Ovary (tissue), 9 donors: ENCODE measurements around the gene ARID5B. TPM values are rescaled to one million over a fixed set of nuclear protein-coding genes. Genes with fewer than 3 reads are reported as not detected.

Experiments used
- DNase-seq, 5 donors: peaks; one replicate each; pipeline ENCODE4 v3.0.0-alpha.2; 2019 to 2020
- H3K27ac ChIP-seq, 2 donors: fragments of 200-600 bp; one replicate each; pipeline versions ENCODE4 v1.5.1 to v1.8.0; 2019 to 2022
- H3K27me3 ChIP-seq: fragments of 200-600 bp; one replicate; pipeline ENCODE4 v1.8.0; 2022
- H3K36me3 ChIP-seq: fragments of 200-600 bp; sonication (generic); one replicate; pipeline ENCODE4 v1.5.1; 2019
- H3K4me1 ChIP-seq: one replicate; pipeline ENCODE4 v1.8.1; 2013; ENCODE audit warnings: mild to moderate bottlenecking, moderate library complexity; ENCODE audit not compliant: insufficient read depth
- H3K4me3 ChIP-seq: fragments of 200-600 bp; sonication (generic); one replicate; pipeline ENCODE4 v1.5.1; 2017
- H3K9me3 ChIP-seq, 2 donors: fragments of 200-600 bp in 1 of 2; sonication (generic) in 1 of 2; one replicate each; pipeline versions ENCODE4 v1.5.1 to v1.8.1; 2013 to 2019; ENCODE audit warnings: mild to moderate bottlenecking in 1 of 2, moderate library complexity in 1 of 2
- CTCF ChIP-seq, 3 donors: fragments of 450-650 bp in 2 of 3; fragments of 200-600 bp in 1 of 3; IDR thresholded peaks; one replicate each; pipeline versions ENCODE4 v1.5.1 to v1.8.0; 2016 to 2022; ENCODE audit warnings: antibody characterized with exemption in 3 of 3, mild to moderate bottlenecking in 1 of 3
- EP300 ChIP-seq: sonication (generic); formaldehyde crosslinking; IDR thresholded peaks from one replicate; pipeline ENCODE4 v1.6.1; 2017; ENCODE audit warnings: antibody characterized with exemption
- POLR2A ChIP-seq: fragments of 450-650 bp; IDR thresholded peaks from one replicate; pipeline ENCODE4 v1.6.1; 2017; ENCODE audit warnings: antibody characterized with exemption, mild to moderate bottlenecking, moderate library complexity
- WGBS, 3 donors: extraction: QIAGEN DNeasy Blood & Tissue Kit in 1 of 3; methylation state at CpG; one replicate each; pipeline versions ENCODE4 v1.1.5 to v1.1.7; 2013 to 2017; 5-methylcytosine and 5-hydroxymethylcytosine counted together
- intact Hi-C, 4 donors: fragments of 100-400 bp; cut with DNase I; formaldehyde crosslinking; loops; one replicate each; pipeline versions ENCODE4 v1.11.0 to v1.15.1; 2022 to 2023
- polyA plus RNA-seq, 2 donors: library from polyadenylated mRNA; stranded (reverse); fragments of 200-250 nt in 1 of 2; fragments of 350-450 nt in 1 of 2; fragmentation: Illumina TruSeq in 1 of 2; extraction: RNeasy Lipid Tissue Mini Kit (QIAGEN cat#74804) in 1 of 2; gene quantifications; one replicate each; pipeline ENCODE4 v1.2.3, GENCODE V29; 2013 to 2014
- total RNA-seq, 7 donors: library from RNA; depleted of rRNA in 2 of 7; stranded (reverse); fragments of >200 nt in 2 of 7; fragmentation: NEBNext Ultra II Directional in 3 of 7; extraction: Animal tissue kit (Norgen Biotek cat#: 25700) in 3 of 7; gene quantifications; one replicate each; pipeline versions ENCODE4 v1.1.0 to v1.2.4, GENCODE V29; 2016 to 2023
- donor health status: DM: no; HTN: no; CAD: no; lungs with moderate emphysema.
- donor health status: DM: no; HTN: no; CAD: no.
- donor health status: Bipolar disorder and iron deficiency.
- donor health status: DM: yes; HTN: yes; CAD: no.
- donor health status: DM: no; HTN: no; CAD: no.
- donor health status: DM: yes; HTN: yes; CAD: no.

ARID5B gene
- total and polyA plus RNA-seq, 9 donors = 18.3 to 61.8 (median 28.3) TPM

DNA sequence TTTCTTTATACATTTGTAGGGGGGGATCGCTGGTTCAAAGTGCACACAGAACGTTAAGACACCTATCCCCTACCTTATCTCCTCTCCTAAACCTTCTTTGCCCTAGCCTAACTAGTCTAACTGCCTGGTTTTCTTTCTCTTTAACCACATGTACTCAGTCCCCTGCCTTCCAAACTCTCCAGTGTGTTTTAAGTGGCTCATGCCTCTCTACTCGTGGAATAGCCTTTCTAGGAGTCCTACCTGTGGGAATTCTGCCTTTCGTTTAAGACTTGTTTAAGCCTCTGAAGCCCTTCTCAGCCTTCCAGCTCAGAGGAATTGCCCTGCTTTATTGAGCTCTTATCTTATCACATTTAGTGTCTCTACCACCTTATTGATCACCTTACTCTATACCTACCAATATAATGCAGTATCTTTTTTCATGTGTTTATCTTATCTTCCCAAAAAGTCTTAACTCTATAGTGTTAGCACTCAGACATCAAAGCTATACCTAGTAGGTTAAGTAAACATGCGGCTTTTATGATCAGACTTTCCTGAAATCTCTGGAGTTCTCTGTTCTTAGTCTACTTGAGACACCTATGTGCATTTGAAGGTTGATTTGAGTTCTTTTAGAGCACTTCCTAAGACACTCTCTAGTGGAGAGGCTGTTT, 50.7 kb downstream of the ARID5B start:
- no peaks in the 10 kb centered on the region for H3K36me3 ChIP-seq
- H3K4me1 ChIP-seq = no peaks in the 10 kb centered on the region
- H3K4me3 ChIP-seq = no peak overlapping the region
- H3K27me3 ChIP-seq = no peaks in the 10 kb centered on the region
- no peak for DNase-seq
- H3K27ac ChIP-seq = no peak overlapping the region
- intact Hi-C loops = no loop called here
- TF ChIP-seq CTCF (IDR thresholded peaks at IDR 0.05) (no peak), POLR2A (no peak), EP300 (no peak)
- no peaks in the 10 kb centered on the region for H3K9me3 ChIP-seq
- 91 to 97% (median 94%) methylated on average over 5 of the region's 5 CpGs for WGBS, 3 donors

DNA sequence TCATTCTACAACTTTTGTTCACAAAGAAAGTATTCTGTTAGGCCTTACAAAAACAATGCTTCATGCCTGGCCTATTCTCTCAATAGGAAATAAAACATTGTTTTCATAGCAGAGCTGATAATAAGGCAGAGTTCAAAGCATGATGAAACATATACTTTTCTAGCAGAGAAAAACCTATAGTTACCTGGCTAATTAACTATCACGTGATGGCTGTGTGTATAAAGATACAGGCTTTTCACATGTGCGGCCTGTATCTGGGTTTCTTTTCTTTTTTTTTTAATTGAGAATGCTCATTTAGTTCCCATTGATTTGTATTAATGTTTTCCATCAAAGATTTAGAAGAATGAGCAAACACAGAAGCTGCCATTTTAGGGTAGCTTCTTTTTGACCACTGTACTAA, 51.7 kb downstream of the ARID5B start:
- TF ChIP-seq EP300 (no peak), CTCF (IDR thresholded peaks at IDR 0.05) (no peak), POLR2A (no peak)
- no peak overlapping the region for H3K27ac ChIP-seq
- H3K36me3 ChIP-seq = no peaks in the 10 kb centered on the region
- no peaks in the 10 kb centered on the region for H3K27me3 ChIP-seq
- no peak for DNase-seq
- intact Hi-C loops = no loop called here
- H3K4me3 ChIP-seq = no peak overlapping the region
- no peaks in the 10 kb centered on the region for H3K9me3 ChIP-seq
- 89 to 94% (median 92%) methylated on average over 2 of the region's 2 CpGs for WGBS, 3 donors
- no peaks in the 10 kb centered on the region for H3K4me1 ChIP-seq

DNA sequence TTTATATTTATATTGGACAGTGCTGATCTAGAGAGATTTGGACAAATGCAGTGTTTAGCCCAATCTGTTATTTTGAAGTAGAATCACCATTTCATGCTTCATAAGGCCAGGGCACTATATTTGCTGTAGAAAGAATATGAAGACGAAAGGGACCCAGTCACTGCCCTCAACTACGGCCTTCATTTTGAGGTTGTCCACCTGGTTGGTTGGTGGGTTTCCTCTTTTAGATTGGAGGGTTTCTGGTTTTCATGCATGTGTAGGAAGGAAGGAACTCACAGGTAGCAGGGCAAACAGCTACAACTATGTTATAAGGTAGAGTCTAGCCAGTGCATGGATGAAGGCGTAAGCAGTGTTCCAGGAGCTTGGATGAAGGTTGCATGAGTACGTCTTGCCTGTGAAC, 56.3 kb downstream of the ARID5B start:
- TF ChIP-seq EP300 (no peak), CTCF (IDR thresholded peaks at IDR 0.05) (no peak), POLR2A (no peak)
- Histone ChIP-seq H3K4me3 (no peak overlapping the region), H3K9me3 (no peaks in the 10 kb centered on the region), H3K27me3 (no peaks in the 10 kb centered on the region), H3K4me1 (no peaks in the 10 kb centered on the region), H3K36me3 (no peaks in the 10 kb centered on the region), H3K27ac (no peak overlapping the region)
- intact Hi-C loops = no loop called here
- WGBS, 3 donors = 98 to 100% (median 99%) methylated on average over 4 of the region's 4 CpGs
- DNase-seq = no peak

- no peaks in the 10 kb centered on the region for H3K36me3 ChIP-seq
- no peaks in the 10 kb centered on the region for H3K4me1 ChIP-seq
- TF ChIP-seq EP300 (no peak), CTCF (IDR thresholded peaks at IDR 0.05) (no peak), POLR2A (no peak)
- no peak overlapping the region for H3K4me3 ChIP-seq
- H3K9me3 ChIP-seq = no peaks in the 10 kb centered on the region
- DNase-seq = no peak
- H3K27me3 ChIP-seq = no peaks in the 10 kb centered on the region
- no peak overlapping the region for H3K27ac ChIP-seq
- WGBS, 3 donors = 96 to 98% (median 97%) methylated on average over 12 of the region's 12 CpGs
- intact Hi-C loops = no loop called here
Observed at GRCh38 chr10:61958311-61958710, 56.8 kb downstream of the ARID5B start.
